ENCODE data around the gene PDE11A. TPM values are rescaled to one million over a fixed set of nuclear protein-coding genes. Genes with fewer than 3 reads are reported as not detected.

Gene PDE11A
- total RNA-seq, 2 donors from 2014 or later, result 0.28 to 3.5 TPM

GRCh38 chr2:177682006-177682405 lies 390.6 kb downstream of the PDE11A start:
- Histone ChIP-seq H3K27ac (no peak overlapping the region), H3K9me3 (no peaks in the 10 kb centered on the region), H3K4me1 (ENCODE audit: control insufficient read depth in 1 of 2, low read depth in 2 of 2) (no peaks in the 10 kb centered on the region), H3K36me3 (no peaks in the 10 kb centered on the region), H3K4me3 (no peak overlapping the region), H3K27me3 (replicated peaks; ENCODE audit: insufficient read depth) (no peaks in the 10 kb centered on the region)
- ATAC-seq (ENCODE audit: insufficient number of reproducible peaks, low FRiP score, low read depth) (no peak), DNase-seq (ENCODE audit: low spot score) (no peak)
- TF ChIP-seq CTCF (IDR thresholded peaks at IDR 0.05), result no peak

- Histone ChIP-seq H3K27me3 (replicated peaks; ENCODE audit: insufficient read depth) (no peaks in the 10 kb centered on the region), H3K27ac (no peak overlapping the region), H3K4me1 (ENCODE audit: control insufficient read depth in 1 of 2, low read depth in 2 of 2) (no peaks in the 10 kb centered on the region), H3K36me3 (no peaks in the 10 kb centered on the region), H3K9me3 (no peaks in the 10 kb centered on the region), H3K4me3 (no peak overlapping the region)
- TF ChIP-seq CTCF (IDR thresholded peaks at IDR 0.05), result no peak
- ATAC-seq (ENCODE audit: insufficient number of reproducible peaks, low FRiP score, low read depth), result no peak
- DNase-seq (ENCODE audit: low spot score), result no peak
Measured at GRCh38 chr2:177680866-177681712, 391.5 kb downstream of the PDE11A start.

- ATAC-seq (ENCODE audit: insufficient number of reproducible peaks, low FRiP score, low read depth), result no peak
- Histone ChIP-seq H3K4me3 (no peak overlapping the region), H3K36me3 (no peaks in the 10 kb centered on the region), H3K27ac (no peak overlapping the region), H3K4me1 (ENCODE audit: control insufficient read depth in 1 of 2, low read depth in 2 of 2) (no peaks in the 10 kb centered on the region), H3K27me3 (replicated peaks; ENCODE audit: insufficient read depth) (no peaks in the 10 kb centered on the region), H3K9me3 (no peaks in the 10 kb centered on the region)
- DNase-seq (ENCODE audit: low spot score), result no peak
- no peak for TF ChIP-seq CTCF (IDR thresholded peaks at IDR 0.05)
Measured at GRCh38 chr2:177679611-177680605, 392.7 kb downstream of the PDE11A start.

GRCh38 chr2:177678939-177679338 lies 393.6 kb downstream of the PDE11A start:
- Histone ChIP-seq H3K27me3 (replicated peaks; ENCODE audit: insufficient read depth) (no peaks in the 10 kb centered on the region), H3K9me3 (no peaks in the 10 kb centered on the region), H3K4me1 (ENCODE audit: control insufficient read depth in 1 of 2, low read depth in 2 of 2) (no peaks in the 10 kb centered on the region), H3K36me3 (no peaks in the 10 kb centered on the region), H3K4me3 (no peak overlapping the region), H3K27ac (no peak overlapping the region)
- TF ChIP-seq CTCF (IDR thresholded peaks at IDR 0.05), result no peak
- ATAC-seq (ENCODE audit: insufficient number of reproducible peaks, low FRiP score, low read depth) (no peak), DNase-seq (ENCODE audit: low spot score) (no peak)

GRCh38 chr2:177676636-177677035 lies 395.9 kb downstream of the PDE11A start:
- ATAC-seq (ENCODE audit: insufficient number of reproducible peaks, low FRiP score, low read depth), result no peak
- H3K9me3 ChIP-seq, result no peaks in the 10 kb centered on the region
- DNase-seq (ENCODE audit: low spot score), result no peak
- H3K27ac ChIP-seq, result no peak overlapping the region
- H3K27me3 ChIP-seq (replicated peaks; ENCODE audit: insufficient read depth), result no peaks in the 10 kb centered on the region
- no peak for TF ChIP-seq CTCF (IDR thresholded peaks at IDR 0.05)
- H3K4me3 ChIP-seq, result no peak overlapping the region
- no peaks in the 10 kb centered on the region for H3K4me1 ChIP-seq (ENCODE audit: control insufficient read depth in 1 of 2, low read depth in 2 of 2)
- no peaks in the 10 kb centered on the region for H3K36me3 ChIP-seq

All from thoracic aorta (tissue), 2 donors.